ENCODE results near the gene RHAG. TPM values are rescaled to one million over a fixed set of nuclear protein-coding genes. Genes with fewer than 3 reads are reported as not detected.

RHAG gene
- total RNA-seq, 1 experiment from 2014 or later = 0.57 TPM

- ATAC-seq (no peak), DNase-seq (ENCODE audit: low read depth, low spot score) (no peak)
- no peaks in the 10 kb centered on the region for H3K9me2 ChIP-seq (ENCODE audit: insufficient read depth)
- H3K27me3 ChIP-seq (ENCODE audit: insufficient read depth, low read length) = no peaks in the 10 kb centered on the region
- H3K4me3 ChIP-seq (replicated peaks in 1 of 2; ENCODE audit: low read depth in 1 of 2, low read length in 2 of 2) = no peak overlapping the region
- ChIA-PET CTCF (no interaction called here), RAD21 (ENCODE audit: low non-redundant PET in 1 of 2, low total read pairs in 2 of 2, uncharacterized antibody in 2 of 2, unreplicated experiment in 2 of 2) (no interaction called here), POLR2A (no interaction called here)
- no peak overlapping the region for H2AFZ ChIP-seq (ENCODE audit: low read depth, low read length, poor library complexity, severe bottlenecking)
- no peaks in the 10 kb centered on the region for H3K36me3 ChIP-seq (ENCODE audit: control insufficient read depth in 1 of 2, insufficient read depth in 2 of 2, low read length in 2 of 2)
- H3K4me2 ChIP-seq (ENCODE audit: low read length) = no peak overlapping the region
- H3K4me1 ChIP-seq (ENCODE audit: control insufficient read depth in 1 of 2, insufficient read depth in 2 of 2, low read length in 2 of 2) = no peaks in the 10 kb centered on the region
- H3K9ac ChIP-seq (ENCODE audit: low read length) = no peak overlapping the region
- H3K9me3 ChIP-seq (ENCODE audit: control insufficient read depth in 1 of 2, insufficient read depth in 1 of 2, low read depth in 1 of 2, low read length in 2 of 2) = no peaks in the 10 kb centered on the region
- no TSS peak for BruUV-seq (replicated peaks)
- no peaks in the 10 kb centered on the region for H3K79me2 ChIP-seq (ENCODE audit: insufficient read depth, low read length)
- TF ChIP-seq ZFX (IDR thresholded peaks at IDR 0.05) = no peak
- intact Hi-C loops (cut with micrococcal nuclease) = no loop called here
- H3K27ac ChIP-seq (ENCODE audit: low read depth, low read length) = no peak overlapping the region
- H4K20me1 ChIP-seq (ENCODE audit: insufficient read depth) = no peaks in the 10 kb centered on the region
These were observed 13.3 kb upstream of the RHAG start for GRCh38 chr6:49649988-49650387.

- H4K20me1 ChIP-seq (ENCODE audit: insufficient read depth) = no peaks in the 10 kb centered on the region
These were observed 11.4 kb upstream of the RHAG start for GRCh38 chr6:49648036-49648435.

More at GRCh38 chr6:49648036-49648435, 11.4 kb upstream of the RHAG start:
- H3K36me3 ChIP-seq (ENCODE audit: control insufficient read depth in 1 of 2, insufficient read depth in 2 of 2, low read length in 2 of 2) = no peaks in the 10 kb centered on the region
- no peak overlapping the region for H3K4me2 ChIP-seq (ENCODE audit: low read length)
- no peak overlapping the region for H3K4me3 ChIP-seq (replicated peaks in 1 of 2; ENCODE audit: low read depth in 1 of 2, low read length in 2 of 2)
- DNase-seq (ENCODE audit: low read depth, low spot score) (no peak), ATAC-seq (no peak)
- H3K9me2 ChIP-seq (ENCODE audit: insufficient read depth) = no peaks in the 10 kb centered on the region
- no peaks in the 10 kb centered on the region for H3K9me3 ChIP-seq (ENCODE audit: control insufficient read depth in 1 of 2, insufficient read depth in 1 of 2, low read depth in 1 of 2, low read length in 2 of 2)
- ChIA-PET CTCF (no interaction called here), RAD21 (ENCODE audit: low non-redundant PET in 1 of 2, low total read pairs in 2 of 2, uncharacterized antibody in 2 of 2, unreplicated experiment in 2 of 2) (no interaction called here), POLR2A (no interaction called here)
- H3K79me2 ChIP-seq (ENCODE audit: insufficient read depth, low read length) = no peaks in the 10 kb centered on the region
- intact Hi-C loops (cut with micrococcal nuclease) = no loop called here
- TF ChIP-seq ZFX (IDR thresholded peaks at IDR 0.05) (no peak), TCF7L2 (IDR thresholded peaks at IDR 0.05; ENCODE audit: borderline replicate concordance, extremely low read depth, insufficient read depth, insufficient read length) (no peak), EZH2phosphoT487 (IDR thresholded peaks at IDR 0.05; ENCODE audit: borderline replicate concordance) (no peak), SP1 (IDR thresholded peaks at IDR 0.05; ENCODE audit: low read depth) (no peak), ATF3 (IDR thresholded peaks at IDR 0.05) (no peak), YY1 (IDR thresholded peaks at IDR 0.05; ENCODE audit: extremely low read depth, insufficient replicate concordance, low read depth, low read length) (no peak), CEBPB (IDR thresholded peaks at IDR 0.05; ENCODE audit: low read depth) (no peak), EGR1 (IDR thresholded peaks at IDR 0.05; ENCODE audit: low read depth) (no peak), SIN3A (IDR thresholded peaks at IDR 0.05; ENCODE audit: low read depth) (no peak), CTCF (IDR thresholded peaks at IDR 0.05 in 2 of 3, conservative IDR thresholded peaks at IDR 0.05 in 1 of 3; ENCODE audit: borderline replicate concordance in 1 of 3, insufficient read depth in 1 of 3, low read depth in 2 of 3, low read length in 2 of 3) (no peak), EZH2 (IDR thresholded peaks at IDR 0.05) (no peak), SRF (IDR thresholded peaks at IDR 0.05; ENCODE audit: low read depth) (no peak), POLR2AphosphoS5 (IDR thresholded peaks at IDR 0.05; ENCODE audit: low read depth, low read length) (no peak), CBX3 (IDR thresholded peaks at IDR 0.05; ENCODE audit: low read depth) (no peak)
- no peak overlapping the region for H3K9ac ChIP-seq (ENCODE audit: low read length)
- no peaks in the 10 kb centered on the region for H3K27me3 ChIP-seq (ENCODE audit: insufficient read depth, low read length)
- H3K4me1 ChIP-seq (ENCODE audit: control insufficient read depth in 1 of 2, insufficient read depth in 2 of 2, low read length in 2 of 2) = no peaks in the 10 kb centered on the region
- no peak overlapping the region for H2AFZ ChIP-seq (ENCODE audit: low read depth, low read length, poor library complexity, severe bottlenecking)
- BruUV-seq (replicated peaks) = no TSS peak
- H3K27ac ChIP-seq (ENCODE audit: low read depth, low read length) = no peak overlapping the region
